K562 (cell line): ENCODE measurements around the gene THAP12. TPM values are rescaled to one million over a fixed set of nuclear protein-coding genes. Genes with fewer than 3 reads are reported as not detected.

Experiments used
- ATF1 ChIP-seq, 2 experiments: fragments of 450-650 bp in 1 of 2; IDR thresholded peaks; 2 replicates each; pipeline ENCODE4 v1.6.1; 2016; ENCODE audit warnings: missing compliant biosample characterization in 1 of 2, missing genetic modification characterization in 1 of 2
- CBX1 ChIP-seq: sonication (generic); IDR thresholded peaks from 2 replicates; pipeline ENCODE4 v1.6.1; 2016; ENCODE audit warnings: antibody characterized with exemption, low read depth, mild to moderate bottlenecking
- CBX8 ChIP-seq: fragments of 200-600 bp; sonication (generic); IDR thresholded peaks from 2 replicates; pipeline ENCODE4 v1.6.1; 2012; ENCODE audit warnings: borderline replicate concordance, mixed run types, low read depth, mild to moderate bottlenecking, moderate library complexity, mixed read lengths, low read length, control low read depth, inconsistent platforms; ENCODE audit not compliant: poor library complexity, severe bottlenecking; ENCODE audit errors: extremely low read depth
- CHD2 ChIP-seq: IDR thresholded peaks from 2 replicates; pipeline ENCODE4 v1.6.1; 2011; ENCODE audit warnings: low read depth, low read length
- FOXA3 ChIP-seq, 2 experiments: fragments of 450-650 bp in 1 of 2; sonication (generic) in 1 of 2; formaldehyde crosslinking; IDR thresholded peaks in 1 of 2; conservative IDR thresholded peaks in 1 of 2; 2 replicates each; pipeline versions ENCODE4 v1.4.0 to v1.8.0; 2020 to 2022; ENCODE audit warnings: mild to moderate bottlenecking in 2 of 2, missing genetic modification reagents in 1 of 2
- GABPB1 ChIP-seq: sonication (generic); formaldehyde crosslinking; IDR thresholded peaks from 2 replicates; pipeline ENCODE4 v1.8.0; 2022; ENCODE audit warnings: mild to moderate bottlenecking, missing genetic modification reagents
- HIVEP1 ChIP-seq: fragments of 250-450 bp; sonication (Bioruptor Pico); IDR thresholded peaks from 2 replicates; pipeline ENCODE4 v1.4.0; 2020; ENCODE audit warnings: mild to moderate bottlenecking
- MLLT1 ChIP-seq, 2 experiments: fragments of 450-650 bp; IDR thresholded peaks; 2 replicates each; pipeline ENCODE4 v1.6.1; 2016
- RUNX1 ChIP-seq: sonication (generic); IDR thresholded peaks from 2 replicates; pipeline ENCODE4 v1.6.1; 2016; ENCODE audit warnings: antibody characterized with exemption, low read depth
- SNIP1 ChIP-seq: fragments of 450-650 bp; IDR thresholded peaks from 2 replicates; pipeline ENCODE4 v1.7.1; 2017; ENCODE audit warnings: low read depth, mild to moderate bottlenecking
- U2AF1 ChIP-seq: fragments of 200-400 bp; formaldehyde crosslinking; optimal IDR thresholded peaks from 2 replicates; pipeline ENCODE3; 2017; ENCODE audit warnings: mild to moderate bottlenecking, low read depth, low read length, moderate library complexity
- YBX1 ChIP-seq: fragments of 450-650 bp; IDR thresholded peaks from 2 replicates; pipeline ENCODE4 v1.7.1; 2016; ENCODE audit warnings: mild to moderate bottlenecking
- ZNF668 ChIP-seq: fragments of 250-450 bp; sonication (Bioruptor Pico); IDR thresholded peaks from 2 replicates; pipeline ENCODE4 v1.8.0; 2022; ENCODE audit warnings: mild to moderate bottlenecking, inconsistent platforms
- polyA plus RNA-seq, 8 experiments: library from polyadenylated mRNA; depleted of rRNA in 4 of 8; stranded (reverse) in 5 of 8; unstranded in 3 of 8; fragments of >200 nt; fragmentation: Nextera tagmentation in 2 of 8; fragmentation: Illumina TruSeq in 1 of 8; extraction: Ambion mirVana in 2 of 8; extraction: Trizol in 1 of 8; gene quantifications; 2 replicates each; pipeline versions ENCODE4 v1.2.1 to v1.2.3, GENCODE V29; 2011 to 2014; ENCODE audit warnings: inconsistent platforms in 1 of 8, missing spikeins in 1 of 8
- total RNA-seq, 7 experiments: library from RNA; depleted of rRNA in 6 of 7; stranded (reverse); fragments of >200 nt in 6 of 7; fragmentation: Illumina TruSeq in 2 of 7; extraction: Trizol in 2 of 7; gene quantifications; 2 replicates each; pipeline versions ENCODE4 v1.2.1 to v1.2.3, GENCODE V29; 2011 to 2021; ENCODE audit warnings: low replicate concordance in 1 of 7
- TF ChIP-seq, protein P1 (sequence below), 2 experiments: fragments of 200-800 bp in 1 of 2; sonication (Bioruptor generic) in 1 of 2; sonication (generic) in 1 of 2; formaldehyde crosslinking in 1 of 2; IDR thresholded peaks in 1 of 2; conservative IDR thresholded peaks in 1 of 2; 2 replicates each; pipeline versions ENCODE4 v1.5.0 to v1.6.1; 2016 to 2020; ENCODE audit warnings: missing compliant biosample characterization in 1 of 2, missing genetic modification characterization in 1 of 2, missing genetic modification reagents in 1 of 2
- TF ChIP-seq, protein P2 (sequence below): fragments of 250-450 bp; sonication (Bioruptor Pico); IDR thresholded peaks from 2 replicates; pipeline ENCODE4 v1.4.0; 2020; ENCODE audit warnings: mild to moderate bottlenecking, moderate library complexity, borderline replicate concordance
- TF ChIP-seq, protein P3 (sequence below): fragments of 250-450 bp; sonication (Bioruptor Pico); IDR thresholded peaks from 2 replicates; pipeline ENCODE4 v1.8.0; 2022; ENCODE audit warnings: inconsistent platforms
- TF ChIP-seq, protein P4 (sequence below): fragments of 450-650 bp; IDR thresholded peaks from 2 replicates; pipeline ENCODE4 v1.6.1; 2017; ENCODE audit warnings: antibody characterized with exemption

THAP12 gene
- total and polyA plus RNA-seq, 9 of the 15 experiments (the other 6 are each of a cell fraction or from before 2014, with no cell fraction given), result 28.1 to 103 (median 57.8) TPM

GRCh38 chr11:76380977-76381719 is at the start of gene THAP12, which contains the start of gene GVQW3 (continued):
- TF ChIP-seq GABPB1 (CRISPR knock-in tag), result peak; percentile 77
- TF ChIP-seq, protein P1, sequence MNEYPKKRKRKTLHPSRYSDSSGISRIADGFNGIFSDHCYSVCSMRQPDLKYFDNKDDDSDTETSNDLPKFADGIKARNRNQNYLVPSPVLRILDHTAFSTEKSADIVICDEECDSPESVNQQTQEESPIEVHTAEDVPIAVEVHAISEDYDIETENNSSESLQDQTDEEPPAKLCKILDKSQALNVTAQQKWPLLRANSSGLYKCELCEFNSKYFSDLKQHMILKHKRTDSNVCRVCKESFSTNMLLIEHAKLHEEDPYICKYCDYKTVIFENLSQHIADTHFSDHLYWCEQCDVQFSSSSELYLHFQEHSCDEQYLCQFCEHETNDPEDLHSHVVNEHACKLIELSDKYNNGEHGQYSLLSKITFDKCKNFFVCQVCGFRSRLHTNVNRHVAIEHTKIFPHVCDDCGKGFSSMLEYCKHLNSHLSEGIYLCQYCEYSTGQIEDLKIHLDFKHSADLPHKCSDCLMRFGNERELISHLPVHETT (CRISPR knock-in tag; conservative IDR thresholded peaks at IDR 0.05 in 1 of 2, IDR thresholded peaks at IDR 0.05 in 1 of 2), result peak in 1 of 2 experiments; percentile 85; a peak in 2 of 4 replicates
- no peak for TF ChIP-seq CBX8
- TF ChIP-seq CBX1, result no peak
- no peak for TF ChIP-seq YBX1
- TF ChIP-seq U2AF1, result no peak
- TF ChIP-seq FOXA3 (CRISPR knock-in tag; conservative IDR thresholded peaks at IDR 0.05 in 1 of 2, IDR thresholded peaks at IDR 0.05 in 1 of 2), result no peak
- no peak for TF ChIP-seq RUNX1
- TF ChIP-seq ATF1 (CRISPR knock-in tag; IDR thresholded peaks at IDR 0.05), result no peak
- peak; percentile 21; the same call in 1 of the 2 replicates for TF ChIP-seq ATF1 (tag; IDR thresholded peaks at IDR 0.05)
- TF ChIP-seq, protein P2, sequence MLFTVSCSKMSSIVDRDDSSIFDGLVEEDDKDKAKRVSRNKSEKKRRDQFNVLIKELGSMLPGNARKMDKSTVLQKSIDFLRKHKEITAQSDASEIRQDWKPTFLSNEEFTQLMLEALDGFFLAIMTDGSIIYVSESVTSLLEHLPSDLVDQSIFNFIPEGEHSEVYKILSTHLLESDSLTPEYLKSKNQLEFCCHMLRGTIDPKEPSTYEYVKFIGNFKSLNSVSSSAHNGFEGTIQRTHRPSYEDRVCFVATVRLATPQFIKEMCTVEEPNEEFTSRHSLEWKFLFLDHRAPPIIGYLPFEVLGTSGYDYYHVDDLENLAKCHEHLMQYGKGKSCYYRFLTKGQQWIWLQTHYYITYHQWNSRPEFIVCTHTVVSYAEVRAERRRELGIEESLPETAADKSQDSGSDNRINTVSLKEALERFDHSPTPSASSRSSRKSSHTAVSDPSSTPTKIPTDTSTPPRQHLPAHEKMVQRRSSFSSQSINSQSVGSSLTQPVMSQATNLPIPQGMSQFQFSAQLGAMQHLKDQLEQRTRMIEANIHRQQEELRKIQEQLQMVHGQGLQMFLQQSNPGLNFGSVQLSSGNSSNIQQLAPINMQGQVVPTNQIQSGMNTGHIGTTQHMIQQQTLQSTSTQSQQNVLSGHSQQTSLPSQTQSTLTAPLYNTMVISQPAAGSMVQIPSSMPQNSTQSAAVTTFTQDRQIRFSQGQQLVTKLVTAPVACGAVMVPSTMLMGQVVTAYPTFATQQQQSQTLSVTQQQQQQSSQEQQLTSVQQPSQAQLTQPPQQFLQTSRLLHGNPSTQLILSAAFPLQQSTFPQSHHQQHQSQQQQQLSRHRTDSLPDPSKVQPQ (CRISPR knock-in tag), result no peak
- no peak for TF ChIP-seq HIVEP1 (CRISPR knock-in tag)
- TF ChIP-seq, protein P3, sequence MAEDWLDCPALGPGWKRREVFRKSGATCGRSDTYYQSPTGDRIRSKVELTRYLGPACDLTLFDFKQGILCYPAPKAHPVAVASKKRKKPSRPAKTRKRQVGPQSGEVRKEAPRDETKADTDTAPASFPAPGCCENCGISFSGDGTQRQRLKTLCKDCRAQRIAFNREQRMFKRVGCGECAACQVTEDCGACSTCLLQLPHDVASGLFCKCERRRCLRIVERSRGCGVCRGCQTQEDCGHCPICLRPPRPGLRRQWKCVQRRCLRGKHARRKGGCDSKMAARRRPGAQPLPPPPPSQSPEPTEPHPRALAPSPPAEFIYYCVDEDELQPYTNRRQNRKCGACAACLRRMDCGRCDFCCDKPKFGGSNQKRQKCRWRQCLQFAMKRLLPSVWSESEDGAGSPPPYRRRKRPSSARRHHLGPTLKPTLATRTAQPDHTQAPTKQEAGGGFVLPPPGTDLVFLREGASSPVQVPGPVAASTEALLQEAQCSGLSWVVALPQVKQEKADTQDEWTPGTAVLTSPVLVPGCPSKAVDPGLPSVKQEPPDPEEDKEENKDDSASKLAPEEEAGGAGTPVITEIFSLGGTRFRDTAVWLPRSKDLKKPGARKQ (CRISPR knock-in tag), result no peak
- no peak for TF ChIP-seq MLLT1 (IDR thresholded peaks at IDR 0.05)
- no peak for TF ChIP-seq CHD2
- TF ChIP-seq, protein P4, sequence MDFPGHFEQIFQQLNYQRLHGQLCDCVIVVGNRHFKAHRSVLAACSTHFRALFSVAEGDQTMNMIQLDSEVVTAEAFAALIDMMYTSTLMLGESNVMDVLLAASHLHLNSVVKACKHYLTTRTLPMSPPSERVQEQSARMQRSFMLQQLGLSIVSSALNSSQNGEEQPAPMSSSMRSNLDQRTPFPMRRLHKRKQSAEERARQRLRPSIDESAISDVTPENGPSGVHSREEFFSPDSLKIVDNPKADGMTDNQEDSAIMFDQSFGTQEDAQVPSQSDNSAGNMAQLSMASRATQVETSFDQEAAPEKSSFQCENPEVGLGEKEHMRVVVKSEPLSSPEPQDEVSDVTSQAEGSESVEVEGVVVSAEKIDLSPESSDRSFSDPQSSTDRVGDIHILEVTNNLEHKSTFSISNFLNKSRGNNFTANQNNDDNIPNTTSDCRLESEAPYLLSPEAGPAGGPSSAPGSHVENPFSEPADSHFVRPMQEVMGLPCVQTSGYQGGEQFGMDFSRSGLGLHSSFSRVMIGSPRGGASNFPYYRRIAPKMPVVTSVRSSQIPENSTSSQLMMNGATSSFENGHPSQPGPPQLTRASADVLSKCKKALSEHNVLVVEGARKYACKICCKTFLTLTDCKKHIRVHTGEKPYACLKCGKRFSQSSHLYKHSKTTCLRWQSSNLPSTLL, result no peak
- TF ChIP-seq ZNF668 (CRISPR knock-in tag), result no peak
- TF ChIP-seq SNIP1, result no peak
